Mesothelial cell of epicardium (in vitro differentiated cells): ENCODE measurements around the gene TSPOAP1. TPM values are rescaled to one million over a fixed set of nuclear protein-coding genes. Genes with fewer than 3 reads are reported as not detected.
A peak's percentile ranks its signal among the peaks of the same experiment; 100 is the strongest.

Experiments used
- DNase-seq, 2 experiments: peaks; one replicate each; pipeline ENCODE4 v3.0.0; 2021; ENCODE audit warnings: low spot score in 2 of 2; ENCODE audit not compliant: unreplicated experiment in 2 of 2
- H3K27ac Mint-ChIP-seq: 2 replicates; pipeline ENCODE4 v1.8.0; 2021; ENCODE audit warnings: mixed read lengths
- H3K27me3 Mint-ChIP-seq: 2 replicates; pipeline ENCODE4 v1.8.0; 2021; ENCODE audit warnings: low read depth, mixed read lengths
- H3K36me3 Mint-ChIP-seq: 2 replicates; pipeline ENCODE4 v1.8.0; 2021; ENCODE audit warnings: mixed read lengths
- H3K4me1 Mint-ChIP-seq: 2 replicates; pipeline ENCODE4 v1.8.0; 2021; ENCODE audit warnings: mixed read lengths
- H3K4me3 Mint-ChIP-seq: 2 replicates; pipeline ENCODE4 v1.8.0; 2021; ENCODE audit warnings: mild to moderate bottlenecking, moderate library complexity, mixed read lengths
- H3K9me3 Mint-ChIP-seq: 2 replicates; pipeline ENCODE4 v1.8.0; 2021; ENCODE audit warnings: mixed read lengths
- CTCF ChIP-seq: fragments of 200-600 bp; sonication (generic); IDR thresholded peaks from one replicate; pipeline ENCODE4 v1.5.0; 2021; ENCODE audit warnings: antibody characterized with exemption; ENCODE audit not compliant: unreplicated experiment
- total RNA-seq: library from RNA; stranded (reverse); gene quantifications from 3 replicates; pipeline ENCODE4 v1.2.1, GENCODE V29; 2021

Gene TSPOAP1
- total RNA-seq, 1 donor from 2014 or later, result 87.2 TPM

DNA sequence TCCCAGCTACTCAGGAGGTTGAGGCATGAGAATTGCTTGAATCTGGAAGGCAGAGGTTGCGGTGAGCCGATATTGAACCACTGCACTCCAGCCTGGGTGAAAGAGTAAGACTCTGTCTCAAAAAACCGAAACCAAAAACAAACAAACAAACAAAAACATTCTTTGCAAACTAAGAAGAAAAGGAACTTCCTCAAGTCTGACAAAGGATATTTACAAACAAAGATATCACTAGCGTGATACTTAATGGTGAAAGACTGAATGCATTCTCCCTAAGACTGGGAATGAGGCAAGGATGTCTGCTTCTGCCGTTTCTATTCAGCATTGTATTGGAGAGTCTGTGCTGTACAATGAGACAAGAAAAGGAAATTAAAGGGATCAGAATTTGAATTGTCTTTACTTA, 37.3 kb downstream of the TSPOAP1 start:
- H3K27me3 Mint-ChIP-seq, result peaks cover 33% of the 10 kb centered on the region
- H3K36me3 Mint-ChIP-seq, result no peaks in the 10 kb centered on the region
- no peak for DNase-seq
- H3K9me3 Mint-ChIP-seq, result no peaks in the 10 kb centered on the region
- no peak for TF ChIP-seq CTCF
- H3K27ac Mint-ChIP-seq, result no peak overlapping the region
- H3K4me3 Mint-ChIP-seq, result no peak overlapping the region
- peaks cover 5% of the 10 kb centered on the region for H3K4me1 Mint-ChIP-seq

DNA sequence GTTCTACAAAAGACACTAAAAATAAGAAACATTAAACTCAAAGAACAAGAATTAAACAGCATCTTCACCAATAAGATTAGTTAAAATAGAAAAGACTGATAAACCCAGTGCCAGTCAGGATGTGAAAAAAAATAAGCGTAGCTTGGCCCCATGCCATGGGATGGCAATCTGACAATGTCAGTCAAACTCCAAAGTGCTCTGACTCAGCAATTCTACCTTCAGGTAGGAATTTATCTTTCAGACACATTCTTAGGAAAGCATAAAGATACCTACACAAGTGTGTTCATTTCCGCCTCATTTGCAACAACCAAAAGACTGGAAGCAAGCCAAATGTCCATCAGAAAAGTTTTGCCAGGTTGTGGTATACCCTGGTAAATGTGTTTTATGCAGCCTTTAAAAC, 38.7 kb downstream of the TSPOAP1 start:
- DNase-seq, result peak in 1 of 2 experiments; percentile 37
- Mint-ChIP-seq H3K9me3 (no peaks in the 10 kb centered on the region), H3K4me1 (peaks cover 5% of the 10 kb centered on the region), H3K36me3 (no peaks in the 10 kb centered on the region), H3K27ac (no peak overlapping the region), H3K27me3 (peaks cover 33% of the 10 kb centered on the region), H3K4me3 (no peak overlapping the region)
- no peak for TF ChIP-seq CTCF

DNA sequence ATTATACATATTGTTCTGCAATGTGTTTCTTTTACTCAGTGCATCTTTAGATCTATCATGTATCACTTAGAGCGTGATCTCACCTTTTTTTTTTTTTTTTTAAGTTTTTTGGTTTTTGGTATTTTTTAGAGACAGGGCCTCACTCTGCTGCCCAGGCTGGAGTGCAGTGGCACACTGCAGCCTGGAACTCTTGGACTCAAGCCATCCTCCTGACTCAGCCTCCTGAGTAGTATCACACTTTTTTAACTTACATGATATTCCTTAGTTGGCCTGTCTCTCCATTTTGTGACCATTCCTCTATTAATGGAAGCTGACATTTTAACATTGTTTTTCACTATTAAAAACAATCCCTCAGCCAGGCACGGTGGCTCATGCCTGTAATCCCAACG, 43.2 kb downstream of the TSPOAP1 start:
- Mint-ChIP-seq H3K4me3 (no peak overlapping the region), H3K27me3 (peaks cover 20% of the 10 kb centered on the region), H3K9me3 (no peaks in the 10 kb centered on the region), H3K36me3 (no peaks in the 10 kb centered on the region), H3K27ac (no peak overlapping the region), H3K4me1 (peaks cover 5% of the 10 kb centered on the region)
- no peak for TF ChIP-seq CTCF
- no peak for DNase-seq

DNA sequence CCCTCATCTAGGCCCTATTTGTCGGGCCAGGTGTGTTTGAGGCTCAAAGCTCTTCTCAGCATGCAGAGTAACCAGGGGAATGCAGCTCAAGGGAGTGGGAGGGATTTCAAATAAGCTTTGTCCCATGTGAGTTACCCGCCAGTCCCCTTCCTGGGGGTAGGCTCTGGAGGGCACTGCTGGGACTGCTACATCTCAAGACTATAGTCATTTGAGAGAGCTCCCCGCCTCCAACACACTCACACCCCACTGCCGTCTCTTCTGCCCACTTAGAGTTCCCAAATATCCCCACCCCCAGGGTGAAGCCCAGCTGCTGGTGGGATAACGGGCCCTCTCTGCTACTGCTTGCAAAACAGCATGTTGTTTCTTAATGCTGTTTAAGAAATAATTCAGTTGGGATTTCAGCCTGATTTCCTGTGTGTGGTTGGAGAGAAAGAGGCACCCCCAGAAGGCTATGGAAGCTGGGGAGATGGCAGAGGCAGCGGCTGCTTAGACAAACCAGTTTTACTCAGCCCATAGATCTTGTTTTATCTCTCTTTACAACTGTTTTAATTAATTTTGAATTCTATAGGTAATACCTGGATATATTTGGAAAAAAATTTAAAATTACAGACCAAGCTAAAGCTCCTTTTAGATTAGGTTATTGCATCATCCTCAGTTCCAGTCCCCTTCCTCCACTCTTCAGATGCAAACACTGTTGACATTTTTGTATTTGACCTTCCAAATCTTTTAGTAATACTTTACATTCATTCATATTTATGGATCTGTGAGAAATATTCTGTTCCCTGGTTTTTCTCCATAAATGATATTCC, 43.8 kb downstream of the TSPOAP1 start:
- H3K4me1 Mint-ChIP-seq, result peaks cover 1% of the 10 kb centered on the region
- H3K9me3 Mint-ChIP-seq, result no peaks in the 10 kb centered on the region
- no peak overlapping the region for H3K27ac Mint-ChIP-seq
- no peak for DNase-seq
- H3K36me3 Mint-ChIP-seq, result no peaks in the 10 kb centered on the region
- H3K4me3 Mint-ChIP-seq, result no peak overlapping the region
- peaks cover 19% of the 10 kb centered on the region for H3K27me3 Mint-ChIP-seq
- no peak for TF ChIP-seq CTCF

DNA sequence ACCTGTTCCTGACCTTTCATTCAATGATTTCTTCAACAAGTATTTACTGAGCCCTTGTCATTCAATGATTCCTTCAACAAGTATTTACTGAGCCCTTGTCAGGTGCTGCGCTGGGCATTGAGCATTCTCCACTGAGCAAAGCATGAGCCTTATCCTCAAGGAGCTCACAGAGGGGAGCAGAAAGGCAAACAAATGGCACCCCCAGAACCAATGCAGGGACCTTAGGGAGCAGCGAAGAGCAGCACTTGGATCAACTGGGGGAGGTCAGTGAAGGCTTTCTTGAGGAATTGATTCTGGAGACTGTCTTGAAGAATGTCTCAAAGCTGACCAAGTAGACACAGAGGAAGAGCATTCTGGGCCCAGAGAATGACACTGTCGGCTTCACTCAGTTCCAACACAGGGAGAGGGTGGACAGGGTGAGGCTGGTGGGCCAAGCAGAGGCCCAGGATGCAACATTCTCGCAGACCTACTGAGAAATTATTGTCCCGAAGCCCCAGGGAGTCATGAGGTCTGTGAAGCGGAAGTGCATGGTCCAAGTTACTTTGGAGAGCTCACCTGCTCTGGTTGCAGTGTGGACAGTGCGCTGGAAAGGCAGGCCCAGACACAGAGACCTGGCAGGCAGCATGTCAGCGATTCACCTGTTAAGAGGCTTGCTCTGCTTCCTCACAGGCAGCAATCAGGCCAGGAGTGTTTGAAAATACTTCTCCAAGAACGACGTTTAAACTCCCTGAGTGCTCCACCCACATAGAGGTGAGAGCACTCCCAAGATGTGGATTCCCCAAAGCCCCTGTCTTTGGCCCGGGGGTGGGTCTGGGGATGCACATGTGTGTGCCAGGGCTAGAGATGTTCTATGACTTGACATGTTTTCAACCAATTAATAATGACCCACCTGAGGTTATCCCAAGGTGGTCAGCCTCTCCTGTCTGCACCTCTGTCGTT, 44.7 kb downstream of the TSPOAP1 start:
- no peaks in the 10 kb centered on the region for H3K36me3 Mint-ChIP-seq
- H3K27me3 Mint-ChIP-seq, result peaks cover 18% of the 10 kb centered on the region
- H3K9me3 Mint-ChIP-seq, result no peaks in the 10 kb centered on the region
- no peak overlapping the region for H3K27ac Mint-ChIP-seq
- H3K4me1 Mint-ChIP-seq, result no peaks in the 10 kb centered on the region
- DNase-seq, result no peak
- no peak overlapping the region for H3K4me3 Mint-ChIP-seq
- no peak for TF ChIP-seq CTCF
